Mucosa of descending colon (tissue), 3 donors: ENCODE measurements around the gene C4orf51. TPM values are rescaled to one million over a fixed set of nuclear protein-coding genes. Genes with fewer than 3 reads are reported as not detected.

Source experiments
- ATAC-seq: fragments of 200-7000 bp; cut with Tn5 transposase; one replicate; pipeline ENCODE4 v1.9.1; 2020; ENCODE audit warnings: mild to moderate bottlenecking, moderate library complexity
- DNase-seq, 3 donors: peaks; one replicate each; pipeline ENCODE4 v3.0.0-alpha.2; 2020
- H3K36me3 ChIP-seq: fragments of 200-600 bp; one replicate; pipeline ENCODE4 v1.8.0; 2021; ENCODE audit warnings: low read depth, mild to moderate bottlenecking
- H3K4me1 ChIP-seq: fragments of 200-600 bp; one replicate; pipeline ENCODE4 v1.8.0; 2021; ENCODE audit warnings: low read depth, mild to moderate bottlenecking
- H3K4me3 ChIP-seq: fragments of 200-600 bp; one replicate; pipeline ENCODE4 v1.8.0; 2021; ENCODE audit warnings: mild to moderate bottlenecking
- H3K9me3 ChIP-seq: fragments of 200-600 bp; one replicate; pipeline ENCODE4 v1.8.0; 2021; ENCODE audit warnings: mild to moderate bottlenecking
- CTCF ChIP-seq: fragments of 200-600 bp; IDR thresholded peaks from one replicate; pipeline ENCODE4 v1.8.0; 2022; ENCODE audit warnings: antibody characterized with exemption, mild to moderate bottlenecking
- intact Hi-C, 2 donors: fragments of 100-400 bp; cut with DNase I in 1 of 2; cut with micrococcal nuclease in 1 of 2; formaldehyde crosslinking; loops; one replicate each; pipeline versions ENCODE4 v1.11.0 to v1.11.1; 2022; cut with DNase I, micrococcal nuclease
- total RNA-seq, 3 donors: library from RNA; stranded (reverse); fragmentation: NEBNext Ultra II Directional in 2 of 3; extraction: Animal tissue kit (Norgen Biotek cat#: 25700) in 2 of 3; gene quantifications; one replicate each; pipeline versions ENCODE4 v1.2.1 to v1.2.4, GENCODE V29; 2021 to 2023
- donor health status: DM: no; HTN: no; CAD: no; lungs with moderate emphysema.
- donor health status: DM: no; HTN: no; CAD: no.
- donor health status: DM: no; HTN: yes; CAD: no.

The C4orf51 gene
- total RNA-seq, 3 donors from 2014 or later = not detected

DNA sequence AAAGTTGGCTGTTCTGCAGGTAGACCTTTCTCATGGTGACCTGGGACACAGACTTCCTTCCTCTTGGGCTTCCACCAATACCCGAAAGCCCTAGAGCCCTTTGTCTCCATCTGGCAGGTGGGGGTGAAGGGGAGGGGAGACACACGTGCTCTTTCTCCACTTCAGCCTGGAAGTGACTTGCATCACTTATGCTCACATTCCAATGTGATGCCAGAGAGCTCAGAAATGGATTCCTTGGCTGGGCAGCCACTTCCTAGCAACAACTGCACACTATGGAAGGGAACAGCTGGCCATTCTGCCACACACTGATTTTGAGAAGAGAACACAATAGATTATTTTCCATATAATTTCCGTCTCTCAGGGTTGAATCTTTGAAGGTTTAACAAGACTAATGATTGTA lies 36.3 kb downstream of the C4orf51 start:
- H3K36me3 ChIP-seq = no peaks in the 10 kb centered on the region
- ATAC-seq (no peak), DNase-seq (no peak)
- no peak overlapping the region for H3K4me3 ChIP-seq
- TF ChIP-seq CTCF = no peak
- H3K9me3 ChIP-seq = peaks cover 4% of the 10 kb centered on the region
- no peaks in the 10 kb centered on the region for H3K4me1 ChIP-seq
- intact Hi-C loops = no loop called here

DNA sequence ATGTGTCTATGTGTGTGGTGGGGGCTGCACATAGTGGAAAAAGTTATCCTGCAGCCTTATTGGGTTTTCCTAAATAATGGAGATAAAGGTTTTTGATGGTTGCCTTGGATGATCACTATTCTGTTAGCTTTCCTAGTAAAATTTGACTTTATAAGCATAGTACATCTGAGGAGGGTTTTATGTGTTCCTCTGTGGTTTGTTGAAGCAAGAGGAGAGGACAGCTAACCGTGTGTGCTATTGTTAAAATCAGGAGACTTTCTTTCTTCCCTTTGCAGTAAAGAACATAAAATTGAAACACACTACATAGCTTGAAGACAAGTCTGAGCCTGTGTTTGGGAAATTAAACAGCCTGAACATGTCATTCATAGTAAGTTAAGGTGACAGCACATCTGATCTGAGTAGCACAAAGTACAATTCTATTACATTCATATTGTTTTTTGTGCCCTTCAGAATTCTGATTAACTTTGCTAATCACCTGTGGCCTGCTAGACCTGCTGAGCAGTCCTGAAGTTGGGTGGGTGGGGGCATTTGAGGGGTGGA lies 36.8 kb downstream of the C4orf51 start:
- no peak overlapping the region for H3K4me3 ChIP-seq
- ATAC-seq (no peak), DNase-seq (no peak)
- TF ChIP-seq CTCF = no peak
- no peaks in the 10 kb centered on the region for H3K36me3 ChIP-seq
- no peaks in the 10 kb centered on the region for H3K4me1 ChIP-seq
- peaks cover 3% of the 10 kb centered on the region for H3K9me3 ChIP-seq
- intact Hi-C loops = no loop called here

GRCh38 chr4:145719752-145720624 lies 40.0 kb downstream of the C4orf51 start:
- DNase-seq = no peak
- H3K4me3 ChIP-seq = no peak overlapping the region
- no peak for ATAC-seq
- no peak for TF ChIP-seq CTCF
- intact Hi-C loops = no loop called here
- H3K4me1 ChIP-seq = no peaks in the 10 kb centered on the region
- H3K9me3 ChIP-seq = no peaks in the 10 kb centered on the region
- no peaks in the 10 kb centered on the region for H3K36me3 ChIP-seq

DNA sequence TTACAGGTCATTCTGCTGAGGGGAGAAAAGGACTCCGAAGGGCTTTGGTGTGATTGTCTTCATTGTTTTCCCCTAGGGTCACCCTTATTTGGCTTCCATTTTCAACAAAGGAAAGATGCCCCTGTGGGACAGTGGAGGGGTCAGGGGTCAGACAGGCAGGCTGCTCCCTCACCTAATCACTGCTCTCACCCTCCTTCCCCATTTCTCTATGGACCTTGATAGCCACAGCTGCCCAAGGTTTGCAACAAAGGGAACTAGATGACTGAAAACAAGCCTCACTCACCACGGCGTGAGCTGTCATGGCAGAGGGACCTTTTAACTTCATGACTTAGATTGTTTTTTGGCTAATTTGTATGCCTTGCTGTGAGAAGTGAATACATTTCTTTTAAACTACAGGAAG lies 40.7 kb downstream of the C4orf51 start:
- Histone ChIP-seq H3K36me3 (no peaks in the 10 kb centered on the region), H3K9me3 (no peaks in the 10 kb centered on the region), H3K4me1 (no peaks in the 10 kb centered on the region), H3K4me3 (no peak overlapping the region)
- ATAC-seq (no peak), DNase-seq (no peak)
- no peak for TF ChIP-seq CTCF
- intact Hi-C loops = no loop called here

DNA sequence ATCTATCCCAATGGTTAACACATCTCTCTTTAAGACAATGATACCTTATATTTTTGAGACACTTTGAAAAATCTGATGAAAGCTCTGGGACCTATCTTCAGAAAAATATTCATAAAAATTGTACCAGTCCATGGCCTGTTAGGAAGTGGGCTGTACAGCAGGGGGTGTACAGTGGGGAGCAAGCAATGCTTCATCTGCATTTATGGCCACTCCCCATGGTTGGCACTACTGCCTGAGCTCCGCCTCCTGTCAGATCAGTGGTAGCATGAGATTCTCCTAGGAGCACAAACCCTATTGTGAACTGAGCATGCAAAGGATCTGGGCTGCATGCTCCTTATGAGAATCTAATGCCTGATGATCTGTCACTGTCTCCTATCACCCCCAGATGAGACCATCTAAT lies 42.6 kb downstream of the C4orf51 start:
- ATAC-seq (no peak), DNase-seq (no peak)
- Histone ChIP-seq H3K4me1 (no peaks in the 10 kb centered on the region), H3K4me3 (no peak overlapping the region), H3K9me3 (no peaks in the 10 kb centered on the region), H3K36me3 (no peaks in the 10 kb centered on the region)
- intact Hi-C loops = no loop called here
- no peak for TF ChIP-seq CTCF
